ENCODE data around the gene CFAP119.

- no peak for TF ChIP-seq CTCF (IDR thresholded peaks at IDR 0.05; ENCODE audit: poor library complexity, severe bottlenecking)
- no peak for TF ChIP-seq EP300 (conservative IDR thresholded peaks at IDR 0.05; ENCODE audit: poor library complexity, severe bottlenecking)
These were observed 20.8 kb upstream of the CFAP119 start for GRCh38 chr16:30782486-30783279.

Data from neural cell (in vitro differentiated cells).